Neural cell (in vitro differentiated cells): ENCODE measurements around the gene CBLB. TPM values are rescaled to one million over a fixed set of nuclear protein-coding genes. Genes with fewer than 3 reads are reported as not detected.

Experiments
- H2AFZ ChIP-seq: fragments of 200-600, 300-800 bp; sonication (generic), shearing (Covaris generic); 2 replicates; pipeline ENCODE4 v1.6.0; 2014; ENCODE audit warnings: low read depth, mild to moderate bottlenecking, antibody characterized with exemption, low read length, moderate library complexity
- H3F3A ChIP-seq: fragments of 200-600 bp; shearing (Covaris generic); 2 replicates; pipeline ENCODE4 v1.6.1; 2016; ENCODE audit warnings: mild to moderate bottlenecking, moderate library complexity, mixed read lengths, antibody characterized with exemption, low read length; ENCODE audit not compliant: insufficient read depth, poor library complexity, severe bottlenecking
- H3K27ac ChIP-seq: fragments of 200-600, 300-800 bp; sonication (generic), shearing (Covaris generic); 2 replicates; pipeline ENCODE4 v1.5.1; 2014; ENCODE audit warnings: mild to moderate bottlenecking, low read length, moderate library complexity
- H3K27me3 ChIP-seq: fragments of 300-800, 200-600 bp; sonication (generic), shearing (Covaris generic); 2 replicates; pipeline ENCODE4 v1.6.0; 2014; ENCODE audit warnings: mild to moderate bottlenecking, low read depth, low read length, moderate library complexity; ENCODE audit not compliant: insufficient read depth
- H3K36me3 ChIP-seq: fragments of 300-800, 200-600 bp; sonication (generic), shearing (Covaris generic); 2 replicates; pipeline ENCODE4 v1.5.1; 2014; ENCODE audit warnings: mild to moderate bottlenecking, antibody characterized with exemption, low read length, moderate library complexity; ENCODE audit not compliant: insufficient read depth
- H3K4me2 ChIP-seq: fragments of 300-800, 200-600 bp; sonication (generic), shearing (Covaris generic); 2 replicates; pipeline ENCODE4 v1.6.0; 2014; ENCODE audit warnings: mild to moderate bottlenecking, low read length
- H3K4me3 ChIP-seq: fragments of 300-800, 200-600 bp; sonication (generic), shearing (Covaris generic); 2 replicates; pipeline ENCODE4 v1.5.1; 2014; ENCODE audit warnings: mild to moderate bottlenecking, low read length, moderate library complexity
- H3K79me2 ChIP-seq: fragments of 200-600 bp; shearing (Covaris generic); replicated peaks from 2 replicates; pipeline ENCODE4 v1.6.0; 2014; ENCODE audit warnings: mild to moderate bottlenecking, low read length, moderate library complexity; ENCODE audit not compliant: insufficient read depth
- H3K9ac ChIP-seq: fragments of 300-800, 200-600 bp; sonication (generic), shearing (Covaris generic); 2 replicates; pipeline ENCODE4 v1.6.1; 2016; ENCODE audit warnings: mild to moderate bottlenecking, low read length, mixed read lengths
- H3K9me2 ChIP-seq: fragments of 200-600 bp; shearing (Covaris generic); 2 replicates; pipeline ENCODE4 v1.6.1; 2016; ENCODE audit warnings: mild to moderate bottlenecking, low read length, mixed read lengths; ENCODE audit not compliant: insufficient read depth
- H3K9me3 ChIP-seq: fragments of 200-600, 300-800 bp; sonication (generic), shearing (Covaris generic); 2 replicates; pipeline ENCODE4 v1.6.1; 2016; ENCODE audit warnings: mild to moderate bottlenecking, mixed run types, low read length, moderate library complexity, mixed read lengths
- H4K20me1 ChIP-seq: fragments of 200-600 bp; shearing (Covaris generic); 2 replicates; pipeline ENCODE4 v1.6.1; 2016; ENCODE audit warnings: mild to moderate bottlenecking, mixed run types; ENCODE audit not compliant: insufficient read depth
- CTCF ChIP-seq: fragments of 450-650 bp; IDR thresholded peaks from 2 replicates; pipeline ENCODE4 v1.5.1; 2014; ENCODE audit warnings: antibody characterized with exemption, mild to moderate bottlenecking, moderate library complexity; ENCODE audit not compliant: poor library complexity, severe bottlenecking
- EP300 ChIP-seq: fragments of 450-650 bp; conservative IDR thresholded peaks from 2 replicates; pipeline ENCODE4 v1.6.1; 2014; ENCODE audit warnings: antibody characterized with exemption, mild to moderate bottlenecking, moderate library complexity; ENCODE audit not compliant: poor library complexity, severe bottlenecking
- EZH2 ChIP-seq: fragments of 200-600, 300-800 bp; shearing (Covaris generic), sonication (generic); IDR thresholded peaks from 2 replicates; pipeline ENCODE4 v1.6.1; 2014; ENCODE audit warnings: antibody characterized with exemption, low read length, borderline replicate concordance, mild to moderate bottlenecking; ENCODE audit not compliant: insufficient read depth, poor library complexity, severe bottlenecking
- MXI1 ChIP-seq: fragments of 450-650 bp; conservative IDR thresholded peaks from 2 replicates; pipeline ENCODE4 v1.6.1; 2014; ENCODE audit warnings: antibody characterized with exemption, mild to moderate bottlenecking; ENCODE audit not compliant: poor library complexity, severe bottlenecking
- POLR2AphosphoS5 ChIP-seq: IDR thresholded peaks from 2 replicates; pipeline ENCODE4 v1.6.1; 2012
- RAD21 ChIP-seq: fragments of 450-650 bp; conservative IDR thresholded peaks from 2 replicates; pipeline ENCODE4 v1.6.1; 2014; ENCODE audit warnings: antibody characterized with exemption, mild to moderate bottlenecking, moderate library complexity
- REST ChIP-seq: IDR thresholded peaks from 2 replicates; pipeline ENCODE4 v1.6.1; 2012; ENCODE audit warnings: borderline replicate concordance
- SMC3 ChIP-seq: fragments of 450-650 bp; conservative IDR thresholded peaks from 2 replicates; pipeline ENCODE4 v1.6.1; 2014; ENCODE audit warnings: antibody characterized with exemption, mild to moderate bottlenecking, moderate library complexity; ENCODE audit not compliant: poor library complexity
- TAF1 ChIP-seq: IDR thresholded peaks from 2 replicates; pipeline ENCODE4 v1.6.1; 2012; ENCODE audit warnings: low read depth
- polyA plus RNA-seq: library from polyadenylated mRNA; depleted of rRNA; stranded (reverse); fragments of >200 nt; gene quantifications from 2 replicates; pipeline ENCODE4 v1.2.3, GENCODE V29; 2014

CBLB gene
- polyA plus RNA-seq, 1 donor from 2014 or later, result 36.4 TPM

DNA sequence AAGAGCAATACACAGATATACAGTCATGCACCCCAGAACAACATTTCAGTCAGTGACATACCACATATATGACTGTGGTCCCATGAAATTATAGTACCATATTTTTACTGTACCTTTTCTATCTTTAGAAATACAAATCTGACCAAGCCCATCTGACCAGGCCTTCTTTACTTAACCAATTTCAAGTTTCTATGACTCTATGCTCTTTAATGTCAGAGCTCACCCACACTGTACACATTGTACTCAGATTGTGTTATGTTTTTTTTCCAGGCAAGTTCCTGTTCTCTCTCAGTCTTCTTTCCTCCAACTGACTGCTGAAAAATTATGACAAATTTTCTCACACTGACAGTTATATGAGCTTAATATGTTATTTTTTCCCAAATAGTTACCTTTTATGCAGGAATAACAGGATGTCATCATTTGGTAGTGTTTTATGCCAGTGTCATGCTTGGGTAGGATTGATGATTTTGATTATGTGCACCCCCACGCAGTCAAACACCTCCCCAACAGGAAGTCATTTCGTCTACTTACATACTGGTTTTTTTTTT lies 8.0 kb upstream of the CBLB start:
- Histone ChIP-seq H3K9me3 (no peaks in the 10 kb centered on the region), H3K4me3 (no peak overlapping the region), H3F3A (no peaks in the 10 kb centered on the region), H4K20me1 (no peaks in the 10 kb centered on the region), H3K27ac (no peak overlapping the region), H3K27me3 (no peaks in the 10 kb centered on the region), H3K9me2 (no peaks in the 10 kb centered on the region), H3K9ac (no peak overlapping the region), H2AFZ (no peak overlapping the region), H3K4me2 (no peak overlapping the region), H3K79me2 (no peaks in the 10 kb centered on the region), H3K36me3 (no peaks in the 10 kb centered on the region)
- no peak for TF ChIP-seq MXI1
- TF ChIP-seq RAD21, result no peak
- TF ChIP-seq TAF1, result no peak
- TF ChIP-seq CTCF, result no peak

- Histone ChIP-seq H2AFZ (peak overlapping the region; percentile 58), H3K4me2 (peak overlapping the region; percentile 33), H3K9me3 (no peaks in the 10 kb centered on the region), H3K9me2 (no peaks in the 10 kb centered on the region), H3K27ac (peak overlapping the region; percentile 96), H3K36me3 (no peaks in the 10 kb centered on the region), H3K27me3 (no peaks in the 10 kb centered on the region), H4K20me1 (no peaks in the 10 kb centered on the region), H3K9ac (peak overlapping the region; percentile 90), H3K79me2 (peaks cover 39% of the 10 kb centered on the region), H3K4me3 (peak overlapping the region; percentile 87), H3F3A (no peaks in the 10 kb centered on the region)
- TF ChIP-seq TAF1 (no peak), RAD21 (no peak), SMC3 (no peak), EP300 (no peak), EZH2 (no peak), REST (no peak), POLR2AphosphoS5 (no peak), MXI1 (no peak)
Observed at GRCh38 chr3:105869861-105870755, 1.3 kb upstream of the CBLB start.
